HG03108 (cell line): ENCODE data around the gene PROSER2.

Experiments used
- ATAC-seq: cut with Tn5 transposase; IDR thresholded peaks from one replicate; pipeline ENCODE4 v1.9.1; 2021; ENCODE audit warnings: moderate library complexity; ENCODE audit not compliant: unreplicated experiment

Gene PROSER2

DNA sequence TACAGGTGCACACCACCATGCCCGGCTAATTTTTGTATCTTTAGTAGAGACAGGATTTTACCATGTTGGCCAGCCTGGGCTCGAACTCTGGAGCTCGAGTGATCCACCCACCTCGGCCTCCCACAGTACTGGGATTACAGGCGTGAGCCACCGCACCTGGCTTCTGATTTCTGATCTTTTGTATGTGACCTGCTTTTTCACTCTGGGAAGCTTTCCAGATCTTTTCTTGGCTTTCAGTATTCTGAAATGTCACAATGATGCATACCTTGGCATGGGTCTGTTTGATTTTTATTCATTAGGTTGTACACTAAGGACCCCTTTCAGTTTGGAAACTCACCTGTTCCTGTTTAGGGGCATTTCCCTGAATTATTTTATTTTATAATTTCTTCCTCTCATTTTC lies 41.6 kb downstream of the PROSER2 start:
- no peak for ATAC-seq

DNA sequence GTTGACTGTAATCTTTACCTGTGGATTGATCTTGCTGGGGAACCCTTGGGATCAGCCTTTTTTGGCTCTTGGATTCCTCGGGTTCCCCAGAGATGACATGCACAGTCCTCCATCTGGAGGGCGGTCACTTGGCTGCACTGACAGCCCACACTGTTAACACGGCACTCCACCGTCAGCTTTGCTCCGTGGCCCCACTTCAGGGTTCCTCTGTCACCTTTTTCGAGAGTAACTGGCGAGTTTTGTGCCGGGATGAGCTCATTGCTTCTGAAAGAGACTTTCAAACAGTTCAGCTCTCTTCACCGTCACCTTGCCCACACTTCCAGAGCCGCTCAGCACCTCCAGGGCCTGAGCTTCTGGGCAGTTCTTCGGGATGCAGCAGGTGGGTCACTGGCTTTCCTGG lies 42.4 kb downstream of the PROSER2 start:
- no peak for ATAC-seq

DNA sequence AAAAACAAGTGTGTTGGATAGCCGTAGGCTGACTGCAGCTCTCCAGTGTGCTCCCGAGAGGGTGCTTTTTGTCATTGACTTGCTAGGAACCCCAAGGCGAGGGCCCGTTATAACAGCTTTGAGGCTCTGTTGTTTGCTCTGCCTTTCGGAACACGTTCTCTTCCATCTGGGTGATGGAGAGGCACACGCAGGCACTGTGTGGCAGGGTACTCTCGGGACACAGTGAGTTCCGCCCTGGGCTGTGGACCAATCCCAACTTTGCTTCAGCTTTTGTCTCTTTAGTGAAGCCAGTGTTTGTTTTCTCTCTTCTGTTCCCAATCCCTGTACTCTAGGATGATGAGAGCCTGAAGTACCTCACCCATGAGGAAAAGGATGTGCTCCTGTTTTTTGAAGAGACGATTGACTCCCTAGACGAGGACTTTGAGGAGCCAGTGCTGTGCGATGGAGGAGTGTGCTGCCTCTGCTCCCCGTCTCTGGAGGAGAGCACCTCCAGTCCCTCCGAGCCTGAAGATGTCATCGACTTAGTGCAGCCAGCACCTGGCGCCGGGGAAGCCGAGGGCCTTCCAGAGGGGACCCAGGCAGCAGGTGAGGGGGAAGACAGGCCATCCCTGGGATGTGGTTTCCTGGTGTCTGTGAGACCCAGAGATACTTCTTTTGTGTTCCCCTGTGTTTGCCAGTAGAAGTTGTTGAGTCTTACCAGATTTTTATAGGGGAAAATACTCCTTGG lies 43.2 kb downstream of the PROSER2 start:
- ATAC-seq: no peak

DNA sequence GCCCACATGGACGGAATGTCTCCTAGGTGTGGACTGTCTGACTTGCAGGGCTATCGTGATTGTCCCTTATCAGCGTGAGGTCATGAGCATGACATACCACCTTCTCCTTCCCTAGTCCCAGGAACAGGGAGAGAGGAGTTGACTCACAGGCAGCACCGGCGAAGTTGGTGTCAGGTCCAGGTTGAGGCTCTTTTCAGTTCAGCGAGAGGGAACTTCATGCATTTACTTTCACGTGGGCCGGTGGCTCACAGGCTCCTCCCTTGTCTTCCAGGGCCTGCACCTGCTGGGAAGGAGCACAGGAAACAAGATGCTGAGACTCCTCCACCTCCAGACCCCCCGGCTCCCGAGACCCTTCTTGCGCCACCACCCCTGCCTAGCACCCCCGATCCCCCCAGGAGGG lies 46.1 kb downstream of the PROSER2 start:
- no peak for ATAC-seq

DNA sequence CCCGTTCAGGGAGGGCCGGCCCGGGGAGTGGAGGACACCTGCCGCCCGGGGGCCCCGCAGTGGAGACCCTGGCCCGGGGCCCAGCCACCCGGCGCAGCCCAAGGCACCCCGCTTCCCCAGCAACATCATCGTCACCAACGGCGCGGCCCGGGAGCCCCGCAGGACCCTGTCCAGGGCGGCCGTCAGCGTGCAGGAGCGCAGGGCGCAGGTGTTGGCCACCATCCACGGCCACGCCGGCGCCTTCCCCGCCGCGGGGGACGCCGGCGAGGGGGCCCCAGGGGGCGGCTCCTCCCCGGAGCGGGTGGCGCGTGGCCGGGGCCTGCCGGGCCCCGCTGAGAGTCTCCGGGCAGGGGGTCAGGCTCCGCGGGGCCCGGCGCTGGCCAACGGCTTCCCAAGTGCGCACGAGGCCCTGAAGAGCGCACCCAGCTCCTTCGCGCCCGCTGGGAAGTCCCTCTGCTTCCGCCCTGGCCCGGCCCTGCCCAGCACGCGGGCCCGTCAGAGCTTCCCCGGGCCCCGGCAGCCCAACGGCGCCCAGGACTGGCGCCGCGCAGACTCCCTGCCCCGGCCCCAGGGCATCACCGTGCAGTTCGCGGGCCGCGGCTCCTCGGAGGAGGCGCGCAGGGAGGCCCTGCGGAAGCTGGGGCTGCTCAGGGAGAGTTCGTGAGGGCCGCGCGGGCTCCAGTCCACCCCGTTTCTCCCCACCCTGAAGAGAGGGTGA lies 46.7 kb downstream of the PROSER2 start:
- no peak for ATAC-seq

DNA sequence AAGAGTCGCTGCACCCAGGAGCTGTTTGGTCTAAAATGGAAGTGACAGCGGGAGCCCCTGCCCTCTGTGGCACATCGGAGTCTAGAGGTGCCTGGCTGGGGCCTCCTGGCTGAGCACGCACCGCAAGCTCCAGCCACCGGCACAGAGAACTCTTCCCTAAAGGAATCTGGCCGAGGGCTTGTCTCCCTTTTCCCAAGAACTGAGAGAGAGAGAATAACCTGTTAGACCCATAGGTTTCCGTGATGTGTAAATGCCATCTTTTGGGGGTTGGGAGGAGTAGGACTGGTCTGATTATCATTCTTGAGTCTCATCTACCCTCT lies 47.3 kb downstream of the PROSER2 start:
- ATAC-seq: no peak

DNA sequence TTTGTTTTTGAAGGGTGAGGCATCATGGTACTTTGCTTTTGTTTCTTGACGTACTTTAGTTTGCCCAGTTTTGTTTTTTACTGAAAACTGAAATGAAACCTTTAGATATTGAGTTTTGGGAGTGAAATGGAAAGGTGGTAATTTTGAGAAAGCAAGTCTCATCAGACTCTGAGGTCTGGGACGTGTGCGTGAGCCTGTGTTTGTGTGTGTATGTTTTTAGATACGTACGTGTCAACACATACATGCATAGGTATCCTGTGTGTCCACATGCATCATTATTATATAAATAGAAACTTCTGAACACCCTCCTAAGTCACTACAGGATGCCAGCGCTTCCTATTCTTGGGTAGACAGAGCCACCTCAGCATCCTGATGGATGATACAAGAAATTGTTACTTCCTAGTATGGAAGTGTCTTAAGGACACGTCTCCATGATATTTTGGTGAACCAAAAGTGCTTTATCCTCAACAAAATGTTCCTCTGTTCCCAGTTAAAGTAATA lies 47.8 kb downstream of the PROSER2 start:
- no peak for ATAC-seq

DNA sequence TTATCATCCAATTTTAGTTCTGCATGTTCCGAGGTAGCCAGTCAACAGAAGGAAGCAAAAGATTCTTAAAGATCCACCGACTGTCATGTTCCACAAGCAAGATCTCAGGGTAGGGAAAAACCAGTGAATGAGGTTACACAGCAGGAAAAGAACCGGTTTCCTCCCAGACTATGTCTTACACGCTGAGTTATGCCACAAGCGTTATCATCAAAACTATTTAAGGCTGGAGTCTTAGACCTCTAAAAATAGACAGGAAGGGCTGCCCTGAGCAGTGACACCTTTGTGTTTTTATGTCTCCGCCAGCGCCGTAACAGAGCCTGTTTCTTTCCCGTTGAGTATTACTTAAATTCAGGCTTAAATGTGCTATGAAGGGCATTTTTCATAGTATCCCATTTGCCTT lies 48.3 kb downstream of the PROSER2 start:
- no peak for ATAC-seq

DNA sequence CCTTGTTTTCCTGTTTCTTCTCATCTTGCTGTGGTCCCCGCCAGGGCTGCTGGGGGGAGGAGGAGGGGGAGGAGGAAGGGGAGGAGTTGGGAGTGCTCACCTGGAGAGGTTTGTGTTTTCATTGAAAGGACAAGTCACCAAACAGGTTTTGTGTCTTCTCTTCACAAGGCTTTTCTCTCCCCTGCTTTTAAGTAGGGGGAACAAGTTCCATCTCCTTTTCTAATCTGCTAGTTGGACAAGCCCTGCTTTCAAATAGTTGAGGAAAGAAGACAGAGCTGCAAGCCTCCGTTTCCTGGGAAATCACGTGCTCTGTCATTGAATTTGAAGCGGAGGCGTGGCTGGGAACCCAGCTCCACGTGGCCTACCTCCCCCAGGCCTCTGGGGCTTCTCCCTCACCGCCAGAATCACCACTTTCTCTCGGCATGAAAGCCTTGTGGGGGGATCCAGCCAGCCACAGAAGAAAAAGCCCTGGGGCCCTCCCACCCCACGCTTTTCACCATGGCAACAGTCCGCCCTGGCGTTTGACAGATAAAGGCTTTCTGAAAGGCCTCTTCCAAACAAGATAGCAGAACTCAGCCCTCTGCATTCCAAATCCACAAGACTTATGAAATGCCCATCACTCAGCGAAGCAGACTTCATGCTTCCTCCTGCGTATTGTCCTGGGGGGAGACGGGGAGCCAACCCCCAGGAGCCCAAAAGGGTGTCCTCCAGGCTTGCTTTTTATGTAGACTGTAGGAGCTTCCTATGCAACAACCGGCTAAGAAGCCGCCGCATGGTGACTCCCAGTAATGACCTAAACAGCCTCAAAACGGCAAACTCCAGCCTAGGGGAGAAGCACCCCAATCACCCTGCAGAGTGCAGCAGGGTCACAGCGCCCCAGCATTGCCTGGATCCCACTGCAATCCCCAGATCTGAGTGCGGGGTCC lies 51.7 kb downstream of the PROSER2 start:
- ATAC-seq: no peak

DNA sequence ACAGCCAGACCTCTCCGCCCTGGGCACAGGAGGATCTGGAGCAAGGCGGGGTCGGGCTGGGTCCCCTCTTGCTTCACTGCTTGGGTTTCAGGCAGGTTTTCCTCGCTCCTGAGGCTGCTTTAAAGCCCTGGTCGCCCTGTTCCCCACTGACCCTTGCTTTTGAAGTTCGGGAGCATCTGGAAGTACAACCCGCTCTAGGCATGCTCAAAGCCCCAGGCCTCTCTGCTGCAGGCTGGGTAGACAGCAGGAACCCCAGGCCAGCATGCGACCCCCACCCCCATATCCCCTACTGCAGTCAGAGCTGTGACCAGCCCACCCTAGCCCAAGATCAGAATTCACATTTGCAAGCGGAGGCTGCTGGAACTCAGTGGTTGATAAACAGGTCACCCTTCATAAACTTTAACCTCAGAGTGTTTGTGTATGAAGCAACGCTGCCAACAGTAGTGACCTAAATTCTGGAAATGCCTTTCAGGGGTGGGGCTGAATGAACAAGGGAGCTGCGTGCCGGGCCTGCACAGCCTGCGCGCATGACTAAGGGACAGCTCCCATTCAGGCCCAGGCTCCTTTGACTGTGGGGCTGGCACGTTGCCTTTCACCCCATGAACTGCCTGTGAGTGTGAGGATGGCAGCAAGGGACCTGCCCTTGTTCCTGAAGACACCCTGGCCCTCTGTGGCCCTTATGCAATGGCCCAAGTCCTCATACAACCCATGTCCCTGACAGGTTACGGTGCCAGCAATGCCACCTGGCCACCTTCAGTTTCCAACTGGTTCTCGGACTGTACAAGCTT lies 52.5 kb downstream of the PROSER2 start:
- ATAC-seq: no peak

DNA sequence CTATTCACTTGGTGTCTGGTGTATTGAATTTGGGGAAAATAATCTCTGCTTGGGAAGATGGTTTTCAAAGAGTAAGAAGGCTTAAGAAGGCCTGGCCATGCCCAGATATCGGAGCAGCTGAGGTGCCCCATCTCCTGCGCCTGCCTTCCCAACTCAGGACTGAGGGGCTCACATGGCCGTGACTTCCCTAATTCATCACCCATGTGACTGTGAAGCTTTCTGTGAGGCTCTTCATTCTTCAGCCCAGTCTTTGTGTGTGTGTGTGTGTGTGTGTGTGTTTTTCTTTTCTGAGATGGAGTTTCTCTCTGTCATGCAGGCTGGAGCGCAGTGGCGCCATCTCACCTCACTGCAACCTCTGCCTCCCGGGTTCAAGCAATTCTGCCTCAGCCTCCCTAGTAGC lies 53.2 kb downstream of the PROSER2 start:
- no peak for ATAC-seq

DNA sequence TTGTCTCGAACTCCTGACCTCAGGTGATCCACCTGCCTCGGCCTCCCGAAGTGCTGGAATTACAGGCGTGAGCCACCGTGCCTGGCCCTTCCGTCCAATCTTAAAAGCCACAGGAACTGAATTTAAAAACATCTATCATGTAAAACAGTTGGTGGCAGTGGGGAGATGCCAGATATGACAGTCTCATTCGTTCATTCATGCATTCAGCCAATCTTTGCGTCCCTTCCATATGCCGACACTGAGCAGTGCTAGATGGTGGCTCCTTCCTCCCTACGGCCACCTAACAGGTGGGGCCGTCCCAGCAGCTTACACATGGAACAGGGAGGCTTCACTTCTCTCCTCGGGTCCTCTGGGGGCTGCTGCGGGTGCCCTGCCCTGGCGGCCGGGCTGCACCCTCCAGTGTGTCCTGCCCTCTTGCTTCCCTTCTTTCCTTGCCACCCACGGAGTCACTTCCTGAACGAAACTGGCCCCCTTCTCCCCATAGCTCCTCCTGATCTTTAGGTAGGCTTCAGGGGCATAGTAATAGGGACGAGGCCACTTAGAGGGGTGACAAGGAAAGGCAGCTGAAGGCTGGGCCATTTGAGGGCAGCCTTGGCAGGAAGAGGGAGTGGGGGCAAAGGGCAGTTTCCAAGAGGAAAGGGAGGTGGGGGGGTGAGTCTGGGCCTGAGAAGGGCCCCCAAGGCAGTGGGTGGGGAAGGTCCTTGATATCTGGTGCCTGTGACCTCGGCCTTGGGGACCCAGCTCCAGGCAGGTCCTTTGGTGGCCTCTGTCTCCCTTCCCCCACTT lies 53.8 kb downstream of the PROSER2 start:
- ATAC-seq: no peak

DNA sequence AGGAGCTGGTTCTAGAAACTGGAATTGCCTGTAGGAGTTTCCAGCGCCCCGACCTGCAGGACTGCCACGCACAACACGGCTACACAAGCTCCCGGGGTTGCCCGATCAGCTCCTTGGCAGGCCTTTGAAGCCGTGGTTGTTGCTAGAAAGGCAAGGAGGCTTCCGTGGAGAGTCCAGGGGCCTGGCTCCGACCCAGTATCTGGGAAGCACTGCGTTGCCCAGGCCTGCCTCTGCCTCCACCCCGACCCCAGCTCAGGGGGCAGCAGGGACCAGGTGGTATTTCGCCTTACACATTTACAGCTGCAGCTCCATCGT lies 54.4 kb downstream of the PROSER2 start:
- no peak for ATAC-seq

DNA sequence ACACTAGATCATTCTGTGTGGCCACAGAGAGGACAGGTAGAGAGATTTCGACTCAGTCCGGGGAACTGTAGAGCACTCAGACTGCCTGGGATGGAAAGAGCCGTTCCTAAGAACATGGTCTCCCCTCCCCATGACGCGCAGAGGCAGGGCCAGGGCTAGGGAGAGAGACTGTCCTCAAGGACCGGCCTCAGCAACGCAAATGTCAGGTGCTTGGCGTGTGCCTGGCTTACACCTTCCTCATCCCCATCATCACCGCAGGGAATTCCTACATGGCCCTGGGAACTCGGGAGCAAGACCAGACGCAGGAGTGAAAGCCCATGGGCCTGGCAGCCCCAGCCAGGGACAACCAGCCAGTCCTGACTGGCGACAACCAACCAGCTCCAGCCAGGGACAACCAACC lies 55.6 kb downstream of the PROSER2 start:
- no peak for ATAC-seq

DNA sequence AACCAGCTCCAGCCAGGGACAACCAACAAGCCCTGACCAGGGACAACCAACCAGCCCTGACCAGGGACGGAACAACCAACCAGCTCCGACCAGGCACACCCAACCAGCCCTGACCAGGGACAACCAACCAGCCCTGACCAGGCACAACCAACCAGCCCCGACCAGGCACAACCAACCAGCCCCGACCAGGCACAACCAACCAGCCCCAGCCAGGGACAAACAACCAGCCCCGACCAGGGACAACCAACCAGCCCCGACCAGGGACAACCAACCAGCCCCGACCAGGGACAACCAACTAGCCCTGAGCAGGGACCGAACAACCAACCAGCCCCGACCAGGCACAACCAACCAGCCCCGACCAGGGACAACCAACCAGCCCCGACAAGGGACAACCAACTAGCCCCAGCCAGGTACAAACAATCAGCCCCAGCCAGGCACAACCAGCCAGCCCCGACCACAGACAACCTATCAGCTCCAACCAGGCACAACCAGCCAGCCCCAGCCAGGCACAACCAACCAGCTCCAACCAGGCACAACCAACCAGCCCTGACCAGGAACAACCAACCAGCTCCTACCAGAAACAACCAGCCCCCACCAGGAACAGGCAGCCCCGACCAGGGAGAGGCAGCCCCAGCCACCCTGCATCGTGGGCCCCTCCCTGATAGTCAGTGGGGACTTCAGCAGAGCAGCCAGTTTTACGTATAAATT lies 56.4 kb downstream of the PROSER2 start:
- ATAC-seq: no peak

DNA sequence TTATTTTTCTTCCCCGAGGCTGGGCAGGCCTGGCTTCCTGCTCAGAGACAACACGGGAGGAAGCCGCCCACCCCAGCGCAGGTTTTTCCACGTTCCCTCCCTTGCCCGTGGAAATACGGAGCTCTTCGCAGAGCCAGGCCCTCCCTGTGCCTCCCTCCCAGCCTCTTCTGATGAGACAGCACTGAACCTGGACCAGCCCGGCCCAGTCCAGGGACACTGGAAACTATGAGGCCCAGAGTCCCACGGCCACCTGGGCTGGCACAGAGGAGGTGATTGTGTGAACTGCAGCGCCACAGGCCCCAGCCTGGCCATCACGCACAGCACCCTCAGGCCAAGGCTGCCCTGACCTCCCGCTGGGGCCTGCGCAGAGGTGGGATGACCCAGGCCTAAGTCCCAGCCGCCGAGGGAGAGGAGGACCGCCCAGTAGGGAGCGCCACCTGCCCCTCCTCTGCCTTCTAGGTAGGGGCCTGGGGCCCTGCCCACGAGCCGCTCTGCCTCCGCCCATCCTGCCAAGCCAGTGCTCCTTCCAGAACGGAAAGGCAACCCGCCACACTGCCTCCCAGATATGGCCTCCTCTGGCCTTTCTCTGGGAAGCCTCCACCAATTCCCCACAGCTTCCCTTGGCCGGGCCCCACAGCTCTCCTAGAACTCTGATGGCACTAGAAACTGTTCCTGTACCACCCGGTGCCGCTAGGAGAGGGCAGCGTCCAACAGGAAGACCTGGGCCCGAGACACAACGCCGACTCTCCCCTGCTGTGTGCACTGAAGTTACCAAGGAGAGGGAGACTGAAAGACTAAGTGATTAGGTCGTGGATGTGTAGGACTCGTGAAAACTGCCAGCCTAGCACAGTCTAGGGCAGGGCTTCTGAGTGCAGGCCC lies 57.2 kb downstream of the PROSER2 start:
- no peak for ATAC-seq

DNA sequence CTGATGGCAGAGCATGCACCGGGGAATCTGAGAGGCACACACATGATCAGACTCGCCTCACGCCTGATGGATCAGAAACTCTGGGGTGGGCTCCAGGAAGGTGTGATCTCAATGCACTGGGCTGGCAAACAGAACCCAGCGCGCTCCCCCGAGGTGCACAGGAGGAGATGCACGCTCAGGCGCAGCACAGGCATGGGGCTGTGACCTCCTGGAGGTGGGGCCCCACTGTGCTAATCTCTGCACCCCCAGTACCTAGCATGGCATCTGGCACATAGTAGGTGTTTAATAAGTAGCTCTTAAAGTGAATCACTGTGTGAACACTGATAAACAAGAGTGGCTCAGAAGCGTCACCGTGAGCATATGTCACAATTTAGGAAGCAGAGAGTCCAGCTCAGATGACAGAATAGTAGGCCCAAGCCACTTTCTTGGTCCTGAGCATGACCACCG lies 57.9 kb downstream of the PROSER2 start:
- no peak for ATAC-seq
